ENCODE measurements around the gene KCNG1.

KCNG1 gene

DNA sequence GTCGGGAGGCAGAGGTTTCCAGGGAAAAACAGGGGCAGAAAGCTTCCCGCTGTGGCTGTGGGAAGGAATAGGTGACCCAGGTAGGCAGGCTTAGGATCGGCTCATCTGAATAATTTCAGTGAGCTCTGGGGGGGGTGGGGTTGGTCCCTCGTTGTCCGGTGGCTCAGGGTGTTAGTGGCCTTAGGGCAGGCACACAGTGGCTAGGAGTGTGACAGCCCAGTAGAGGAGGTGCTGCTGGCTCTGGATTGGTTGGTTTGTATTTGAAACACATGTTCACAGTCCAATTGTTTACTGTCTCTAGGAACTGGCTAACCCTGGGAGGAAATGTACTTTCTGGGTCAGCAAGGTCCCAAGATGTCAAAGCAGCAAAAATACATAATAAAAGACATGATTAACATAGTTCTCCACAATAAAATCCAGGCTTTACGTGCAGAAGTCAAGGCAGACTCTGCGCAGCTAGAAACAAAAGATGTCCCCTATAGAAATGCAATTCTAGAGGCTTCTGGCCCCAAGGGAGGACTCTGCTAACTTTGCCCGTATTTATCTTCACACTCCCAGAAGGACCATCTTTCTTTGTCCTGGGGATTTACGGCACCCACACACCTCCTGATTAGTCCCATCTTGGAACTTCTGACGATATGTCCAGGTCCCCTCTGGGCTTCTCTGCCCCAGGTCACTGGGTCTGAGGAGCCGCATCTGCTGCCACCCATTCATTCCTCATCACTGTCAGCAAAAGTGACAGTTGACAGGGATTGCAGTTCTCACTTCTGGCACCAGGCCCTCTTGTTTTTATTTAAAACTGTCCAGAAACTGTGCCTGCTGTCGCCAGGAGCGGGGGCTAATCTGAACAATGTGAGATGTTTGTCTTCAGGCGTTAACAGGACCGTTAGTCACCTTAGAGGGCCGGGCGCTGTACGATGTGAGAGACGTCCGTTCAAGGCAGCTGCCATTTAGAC is 45.6 kb downstream of the KCNG1 start:
- TF ChIP-seq POLR2A (IDR thresholded peaks at IDR 0.05; ENCODE audit: low read depth, low read length): no peak
- TF ChIP-seq POLR2AphosphoS5 (IDR thresholded peaks at IDR 0.05; ENCODE audit: low read depth, low read length): no peak
- no peak for TF ChIP-seq TAF1 (IDR thresholded peaks at IDR 0.05; ENCODE audit: borderline replicate concordance, low read depth, low read length)
- no peak for DNase-seq (ENCODE audit: insufficient read length)
- FAIRE-seq: no peak

- DNase-seq (ENCODE audit: insufficient read length) (no peak), FAIRE-seq (no peak)
- no peak for TF ChIP-seq TAF1 (IDR thresholded peaks at IDR 0.05; ENCODE audit: borderline replicate concordance, low read depth, low read length)
- TF ChIP-seq POLR2AphosphoS5 (IDR thresholded peaks at IDR 0.05; ENCODE audit: low read depth, low read length): no peak
- TF ChIP-seq POLR2A (IDR thresholded peaks at IDR 0.05; ENCODE audit: low read depth, low read length): no peak
Observed at GRCh38 chr20:50975701-50976330, 47.1 kb downstream of the KCNG1 start.

DNA sequence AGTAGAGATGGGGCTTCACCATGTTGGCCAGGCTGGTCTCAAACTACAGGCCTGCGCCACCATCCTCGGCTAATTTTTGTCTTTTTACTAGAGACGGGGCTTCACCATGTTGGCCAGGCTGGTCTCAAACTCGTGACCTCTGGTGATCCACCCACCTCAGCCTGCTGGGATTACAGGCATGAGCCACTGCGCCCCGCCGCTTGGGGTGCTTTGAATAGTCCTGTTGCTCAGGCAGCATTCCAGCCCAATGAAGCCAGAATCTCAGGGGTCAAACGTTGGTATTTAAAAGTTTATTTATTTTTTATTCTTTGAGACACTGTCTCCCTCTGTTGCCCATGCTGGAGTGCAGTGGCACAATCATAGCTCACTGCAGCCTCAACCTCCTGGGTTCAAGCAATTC is 53.0 kb downstream of the KCNG1 start:
- TF ChIP-seq POLR2AphosphoS5 (IDR thresholded peaks at IDR 0.05; ENCODE audit: low read depth, low read length) (no peak), POLR2A (IDR thresholded peaks at IDR 0.05; ENCODE audit: low read depth, low read length) (no peak), TAF1 (IDR thresholded peaks at IDR 0.05; ENCODE audit: borderline replicate concordance, low read depth, low read length) (no peak)
- no peak for DNase-seq (ENCODE audit: insufficient read length)
- no peak for FAIRE-seq

DNA sequence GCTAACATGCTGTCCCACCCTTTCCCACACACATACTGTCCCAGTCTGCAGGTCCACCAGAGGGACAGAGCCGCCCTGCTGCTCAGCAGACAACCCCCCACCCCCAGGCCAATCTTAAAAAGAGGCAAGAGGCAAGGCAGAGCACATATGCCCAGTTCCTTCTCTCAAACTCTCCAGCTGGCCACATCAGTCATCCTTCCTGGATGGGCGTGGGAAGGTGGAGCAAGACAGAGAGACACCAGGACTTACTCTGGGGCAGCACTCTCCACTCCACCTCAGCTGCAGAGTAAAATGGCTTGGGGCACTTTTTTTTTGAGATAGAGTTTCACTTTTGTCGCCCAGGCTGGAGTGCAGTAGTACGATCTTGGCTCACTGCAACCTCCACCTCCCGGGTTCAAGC is 53.5 kb downstream of the KCNG1 start:
- TF ChIP-seq POLR2AphosphoS5 (IDR thresholded peaks at IDR 0.05; ENCODE audit: low read depth, low read length) (no peak), POLR2A (IDR thresholded peaks at IDR 0.05; ENCODE audit: low read depth, low read length) (no peak), TAF1 (IDR thresholded peaks at IDR 0.05; ENCODE audit: borderline replicate concordance, low read depth, low read length) (no peak)
- FAIRE-seq (no peak), DNase-seq (ENCODE audit: insufficient read length) (no peak)

DNA sequence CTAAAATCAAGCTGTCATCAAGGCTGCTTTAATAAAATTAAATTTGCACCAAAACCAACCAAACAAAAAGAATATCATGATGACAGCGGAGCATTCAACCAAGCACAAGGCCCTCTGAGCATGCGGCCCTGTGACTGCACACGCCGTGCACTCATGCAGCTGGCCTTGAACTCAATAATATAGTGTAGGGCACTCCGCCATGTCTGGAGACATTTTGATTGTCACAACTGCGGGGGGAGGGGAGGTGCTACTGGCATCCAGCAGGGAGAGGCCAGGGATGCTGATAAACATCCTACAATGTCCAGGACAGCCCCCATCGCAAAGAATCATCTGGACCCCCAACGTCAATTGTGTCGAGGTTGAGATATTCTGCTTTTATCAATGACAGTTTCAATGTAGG is 54.6 kb downstream of the KCNG1 start:
- no peak for DNase-seq (ENCODE audit: insufficient read length)
- TF ChIP-seq POLR2A (IDR thresholded peaks at IDR 0.05; ENCODE audit: low read depth, low read length) (no peak), TAF1 (IDR thresholded peaks at IDR 0.05; ENCODE audit: borderline replicate concordance, low read depth, low read length) (no peak)
- no peak for FAIRE-seq

DNA sequence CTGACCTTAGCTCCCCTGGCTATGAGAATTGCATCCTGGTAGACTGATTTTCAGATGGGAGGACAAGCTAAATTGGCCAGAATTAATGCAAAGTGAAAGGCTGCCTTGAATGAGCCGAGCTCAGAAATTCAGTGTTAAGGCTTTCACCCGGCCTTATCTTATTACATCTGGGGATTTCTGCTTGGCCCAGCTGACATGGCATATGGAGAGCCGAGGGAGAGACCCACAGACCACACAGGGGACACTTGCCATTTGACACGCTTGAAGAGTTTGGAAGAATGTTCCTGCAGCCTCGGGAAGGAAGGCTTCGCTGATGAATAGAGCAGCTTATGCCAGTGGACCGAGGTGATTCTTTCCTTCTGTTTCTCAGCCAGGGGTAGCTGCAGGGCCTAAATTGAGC is 55.3 kb downstream of the KCNG1 start:
- no peak for DNase-seq (ENCODE audit: insufficient read length)
- TF ChIP-seq POLR2A (IDR thresholded peaks at IDR 0.05; ENCODE audit: low read depth, low read length) (no peak), TAF1 (IDR thresholded peaks at IDR 0.05; ENCODE audit: borderline replicate concordance, low read depth, low read length) (no peak), POLR2AphosphoS5 (IDR thresholded peaks at IDR 0.05; ENCODE audit: low read depth, low read length) (no peak)
- no peak for FAIRE-seq

DNA sequence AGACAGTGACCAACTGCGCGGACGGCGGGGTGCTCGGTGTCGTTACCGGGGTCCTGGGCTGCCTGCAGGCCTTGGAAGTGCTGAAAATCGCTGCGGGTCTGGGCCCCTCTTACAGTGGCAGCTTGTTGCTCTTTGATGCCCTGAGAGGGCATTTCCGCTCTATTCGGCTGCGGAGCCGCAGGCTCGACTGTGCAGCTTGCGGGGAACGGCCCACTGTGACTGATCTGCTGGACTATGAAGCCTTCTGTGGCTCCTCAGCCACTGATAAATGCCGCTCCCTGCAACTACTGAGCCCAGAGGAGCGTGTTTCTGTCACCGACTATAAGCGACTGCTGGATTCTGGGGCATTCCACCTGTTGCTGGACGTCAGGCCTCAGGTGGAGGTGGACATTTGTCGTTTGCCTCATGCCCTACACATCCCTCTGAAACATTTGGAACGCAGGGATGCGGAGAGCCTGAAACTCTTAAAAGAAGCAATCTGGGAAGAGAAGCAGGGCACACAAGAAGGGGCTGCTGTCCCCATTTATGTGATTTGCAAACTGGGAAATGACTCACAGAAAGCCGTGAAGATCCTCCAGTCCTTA is 63.3 kb downstream of the KCNG1 start:
- TF ChIP-seq TAF1 (IDR thresholded peaks at IDR 0.05; ENCODE audit: borderline replicate concordance, low read depth, low read length) (no peak), POLR2AphosphoS5 (IDR thresholded peaks at IDR 0.05; ENCODE audit: low read depth, low read length) (no peak), POLR2A (IDR thresholded peaks at IDR 0.05; ENCODE audit: low read depth, low read length) (no peak)
- no peak for DNase-seq (ENCODE audit: insufficient read length)
- FAIRE-seq: no peak

- no peak; the same call in 1 of the 2 replicates for TF ChIP-seq POLR2AphosphoS5 (IDR thresholded peaks at IDR 0.05; ENCODE audit: low read depth, low read length)
- no peak; the same call in 1 of the 2 replicates for TF ChIP-seq TAF1 (IDR thresholded peaks at IDR 0.05; ENCODE audit: borderline replicate concordance, low read depth, low read length)
- DNase-seq (ENCODE audit: insufficient read length): peak; percentile 57
- FAIRE-seq: peak; percentile 94
Observed at GRCh38 chr20:50958615-50959542, 64.0 kb downstream of the KCNG1 start, which contains the start of gene MOCS3. Gene MOCS3 (plus strand): TSS chr20:50958818. CDS start chr20:50958843, 25 bp downstream.

GRCh38 chr20:50957798-50958614 is 64.9 kb downstream of the KCNG1 start, which contains the start of gene DPM1:
Gene DPM1 (minus strand): TSS chr20:50958532. CDS start chr20:50958523, 9 bp downstream.
- FAIRE-seq: no peak
- peak; percentile 99 for TF ChIP-seq POLR2A (IDR thresholded peaks at IDR 0.05; ENCODE audit: low read depth, low read length)
- peak; percentile 100 for TF ChIP-seq TAF1 (IDR thresholded peaks at IDR 0.05; ENCODE audit: borderline replicate concordance, low read depth, low read length)
- TF ChIP-seq POLR2AphosphoS5 (IDR thresholded peaks at IDR 0.05; ENCODE audit: low read depth, low read length): peak; percentile 98
- DNase-seq (ENCODE audit: insufficient read length): peak; percentile 66

- no peak for FAIRE-seq
- no peak for DNase-seq (ENCODE audit: insufficient read length)
- TF ChIP-seq TAF1 (IDR thresholded peaks at IDR 0.05; ENCODE audit: borderline replicate concordance, low read depth, low read length): no peak
- no peak for TF ChIP-seq POLR2AphosphoS5 (IDR thresholded peaks at IDR 0.05; ENCODE audit: low read depth, low read length)
- TF ChIP-seq POLR2A (IDR thresholded peaks at IDR 0.05; ENCODE audit: low read depth, low read length): no peak
Observed at GRCh38 chr20:50957276-50957675, 65.6 kb downstream of the KCNG1 start.
